AG09309 (cell line): Measurements from ENCODE around the gene RIC8B.
A peak's percentile ranks its signal among the peaks of the same experiment; 100 is the strongest.

ENCODE experiments used
- DNase-seq: peaks from one replicate; pipeline ENCODE4 v3.0.0-alpha.2; 2010; ENCODE audit warnings: low read depth
- H3K4me3 ChIP-seq: 2 replicates; pipeline ENCODE4 v1.5.1; 2011; ENCODE audit warnings: mild to moderate bottlenecking, low read depth, low read length, moderate library complexity; ENCODE audit not compliant: control insufficient read depth
- TF ChIP-seq, protein P1 (sequence below): IDR thresholded peaks from 2 replicates; pipeline ENCODE4 v1.5.1; 2011; ENCODE audit warnings: mild to moderate bottlenecking, low read depth, low read length, inconsistent platforms; ENCODE audit not compliant: insufficient read depth, control insufficient read depth; ENCODE audit errors: missing control alignments

The RIC8B gene

GRCh38 chr12:106892075-106892474 is 117.6 kb downstream of the RIC8B start:
- H3K4me3 ChIP-seq: no peak overlapping the region
- no peak for DNase-seq
- TF ChIP-seq, protein P1, sequence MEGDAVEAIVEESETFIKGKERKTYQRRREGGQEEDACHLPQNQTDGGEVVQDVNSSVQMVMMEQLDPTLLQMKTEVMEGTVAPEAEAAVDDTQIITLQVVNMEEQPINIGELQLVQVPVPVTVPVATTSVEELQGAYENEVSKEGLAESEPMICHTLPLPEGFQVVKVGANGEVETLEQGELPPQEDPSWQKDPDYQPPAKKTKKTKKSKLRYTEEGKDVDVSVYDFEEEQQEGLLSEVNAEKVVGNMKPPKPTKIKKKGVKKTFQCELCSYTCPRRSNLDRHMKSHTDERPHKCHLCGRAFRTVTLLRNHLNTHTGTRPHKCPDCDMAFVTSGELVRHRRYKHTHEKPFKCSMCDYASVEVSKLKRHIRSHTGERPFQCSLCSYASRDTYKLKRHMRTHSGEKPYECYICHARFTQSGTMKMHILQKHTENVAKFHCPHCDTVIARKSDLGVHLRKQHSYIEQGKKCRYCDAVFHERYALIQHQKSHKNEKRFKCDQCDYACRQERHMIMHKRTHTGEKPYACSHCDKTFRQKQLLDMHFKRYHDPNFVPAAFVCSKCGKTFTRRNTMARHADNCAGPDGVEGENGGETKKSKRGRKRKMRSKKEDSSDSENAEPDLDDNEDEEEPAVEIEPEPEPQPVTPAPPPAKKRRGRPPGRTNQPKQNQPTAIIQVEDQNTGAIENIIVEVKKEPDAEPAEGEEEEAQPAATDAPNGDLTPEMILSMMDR: no peak

DNA sequence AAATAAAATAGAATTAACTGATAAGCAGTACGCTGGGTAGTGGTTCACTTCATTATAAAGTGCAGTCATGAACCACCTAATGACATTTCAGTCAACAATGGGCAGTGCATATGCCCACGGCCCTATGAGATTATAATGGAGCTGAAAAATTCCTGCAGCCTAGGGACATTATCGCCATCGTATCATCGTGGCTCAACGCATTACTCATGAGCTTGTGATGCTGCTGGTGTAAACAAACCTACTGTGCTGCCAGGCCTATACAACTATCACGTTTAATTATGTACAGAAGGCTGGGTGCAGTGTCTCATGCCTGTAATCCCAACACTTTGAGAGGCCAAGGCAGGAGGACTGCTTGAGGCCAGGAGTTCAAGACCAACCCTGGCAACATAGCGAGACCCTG is 119.0 kb downstream of the RIC8B start:
- H3K4me3 ChIP-seq: no peak overlapping the region
- TF ChIP-seq, protein P1: no peak
- DNase-seq: no peak

- TF ChIP-seq, protein P1: no peak
- no peak for DNase-seq
- no peak overlapping the region for H3K4me3 ChIP-seq
Observed at GRCh38 chr12:106894774-106895173, 120.3 kb downstream of the RIC8B start.

- TF ChIP-seq, protein P1: no peak
- no peak overlapping the region for H3K4me3 ChIP-seq
- DNase-seq: no peak
Observed at GRCh38 chr12:106896603-106897002, 122.1 kb downstream of the RIC8B start.

- TF ChIP-seq, protein P1: peak; percentile 19
- H3K4me3 ChIP-seq: no peak overlapping the region
- no peak for DNase-seq
Observed at GRCh38 chr12:106897082-106897481, 122.6 kb downstream of the RIC8B start.

- H3K4me3 ChIP-seq: no peak overlapping the region
- TF ChIP-seq, protein P1: no peak
- DNase-seq: no peak
Observed at GRCh38 chr12:106897981-106898901, 123.8 kb downstream of the RIC8B start.
